Left renal cortex interstitium (tissue), 4 donors: ENCODE measurements around the gene CCDC159. TPM values are rescaled to one million over a fixed set of nuclear protein-coding genes. Genes with fewer than 3 reads are reported as not detected.
"Not testable (repeated sequence)": the region's sequence is repeated elsewhere in the genome, so short reads cannot be mapped to it uniquely, and the experiment has no call there.

ENCODE experiments used
- DNase-seq, 4 donors: peaks; one replicate each; pipeline ENCODE4 v3.0.0-alpha.2; 2013; ENCODE audit warnings: low read depth in 4 of 4, low spot score in 2 of 4, missing footprints in 1 of 4
- polyA plus RNA-seq, 4 donors: library from polyadenylated mRNA; unstranded; fragments of 120-200 nt; gene quantifications; one replicate each; pipeline ENCODE4 v1.2.1, GENCODE V29; 2013; ENCODE audit not compliant: insufficient read length in 4 of 4

CCDC159 gene
- polyA plus RNA-seq, 4 donors = 20.2 to 45.6 (median 30.5) TPM

GRCh38 chr19:11337080-11337479, 9.2 kb upstream of the CCDC159 start:
- DNase-seq = no peak

- DNase-seq = no peak
These were observed 8.2 kb upstream of the CCDC159 start for GRCh38 chr19:11338121-11338520.

- DNase-seq = no peak
These were observed 7.6 kb upstream of the CCDC159 start for GRCh38 chr19:11338569-11339253.

GRCh38 chr19:11339254-11340098, 6.8 kb upstream of the CCDC159 start, which contains the start of gene RAB3D:
Gene RAB3D, minus strand, starts transcription at chr19:11339657. Its CDS starts 2,258 bp downstream, at chr19:11337399.
- DNase-seq = peak in 3 of 4 donors; percentile 74 to 88 (median 83)

GRCh38 chr19:11340099-11340467, 6.2 kb upstream of the CCDC159 start:
- DNase-seq = not testable (repeated sequence)

- no peak for DNase-seq
These were observed 3.9 kb upstream of the CCDC159 start for GRCh38 chr19:11342429-11342828.

GRCh38 chr19:11345122-11345803, 1.1 kb upstream of the CCDC159 start:
- no peak for DNase-seq

- DNase-seq = no peak
These were observed 1.3 kb downstream of the CCDC159 start for GRCh38 chr19:11347546-11348039.

- DNase-seq = no peak
These were observed 2.9 kb downstream of the CCDC159 start for GRCh38 chr19:11349171-11349570.

GRCh38 chr19:11354102-11354501, 7.8 kb downstream of the CCDC159 start:
- DNase-seq = not testable (repeated sequence)

- DNase-seq = no peak
These were observed 9.1 kb downstream of the CCDC159 start, which contains the start of gene PLPPR2 for GRCh38 chr19:11355160-11356073. Gene PLPPR2, plus strand, starts transcription at chr19:11355432. Its CDS starts 2,242 bp downstream, at chr19:11357674.

- no peak for DNase-seq
These were observed 9.7 kb downstream of the CCDC159 start for GRCh38 chr19:11356074-11356397.

GRCh38 chr19:11356676-11357550, 10.6 kb downstream of the CCDC159 start:
- no peak for DNase-seq

GRCh38 chr19:11359421-11359820, 13.1 kb downstream of the CCDC159 start:
- no peak for DNase-seq

- DNase-seq = no peak
These were observed 14.9 kb downstream of the CCDC159 start for GRCh38 chr19:11361037-11361770.

- no peak for DNase-seq
These were observed 15.7 kb downstream of the CCDC159 start for GRCh38 chr19:11361771-11362731.

GRCh38 chr19:11363881-11364280, 17.6 kb downstream of the CCDC159 start:
- DNase-seq = no peak
